Mesendoderm (in vitro differentiated cells): ENCODE measurements around the gene IKZF1.

Experiments used
- DNase-seq: peaks from one replicate; pipeline ENCODE4 v3.0.0; 2013
- H2AK5ac ChIP-seq: 2 replicates; pipeline ENCODE4 v1.6.1; 2013; ENCODE audit warnings: low read length, inconsistent platforms
- H2BK120ac ChIP-seq: 2 replicates; pipeline ENCODE4 v1.6.1; 2013; ENCODE audit warnings: low read depth, mild to moderate bottlenecking, low read length, moderate library complexity, mixed read lengths
- H2BK15ac ChIP-seq: replicated peaks from 2 replicates; pipeline ENCODE4 v1.6.1; 2013; ENCODE audit warnings: low read depth, mild to moderate bottlenecking, moderate library complexity
- H2BK5ac ChIP-seq: 2 replicates; pipeline ENCODE4 v1.6.1; 2013; ENCODE audit warnings: low read length, inconsistent platforms
- H3K18ac ChIP-seq: 2 replicates; pipeline ENCODE4 v1.6.1; 2013; ENCODE audit warnings: mild to moderate bottlenecking, low read length, mixed read lengths
- H3K23ac ChIP-seq: one replicate; pipeline ENCODE4 v1.6.1; 2013; ENCODE audit warnings: low read length
- H3K27ac ChIP-seq: 2 replicates; pipeline ENCODE4 v1.5.1; 2013; ENCODE audit warnings: low read depth, mild to moderate bottlenecking, inconsistent platforms, low read length, moderate library complexity
- H3K27me3 ChIP-seq: 2 replicates; pipeline ENCODE4 v1.6.1; 2013; ENCODE audit warnings: low read length, control low read depth, mild to moderate bottlenecking, inconsistent platforms; ENCODE audit not compliant: insufficient read depth, poor library complexity
- H3K36me3 ChIP-seq: 2 replicates; pipeline ENCODE4 v1.6.1; 2013; ENCODE audit warnings: low read length, inconsistent platforms; ENCODE audit not compliant: control insufficient read depth, insufficient read depth
- H3K4ac ChIP-seq: one replicate; pipeline ENCODE4 v1.6.1; 2013; ENCODE audit warnings: low read depth, mild to moderate bottlenecking, low read length, moderate library complexity
- H3K4me1 ChIP-seq: 2 replicates; pipeline ENCODE4 v1.6.1; 2013; ENCODE audit warnings: low read depth, low read length, inconsistent platforms; ENCODE audit not compliant: control insufficient read depth
- H3K4me2 ChIP-seq: 2 replicates; pipeline ENCODE4 v1.6.1; 2013; ENCODE audit warnings: low read length
- H3K4me3 ChIP-seq: 2 replicates; pipeline ENCODE4 v1.5.1; 2013; ENCODE audit warnings: mild to moderate bottlenecking, low read length
- H3K56ac ChIP-seq: one replicate; pipeline ENCODE4 v1.6.1; 2013; ENCODE audit warnings: low read length
- H3K79me1 ChIP-seq: 2 replicates; pipeline ENCODE4 v1.6.1; 2013; ENCODE audit warnings: low read length, inconsistent platforms
- H3K79me2 ChIP-seq: 2 replicates; pipeline ENCODE4 v1.6.1; 2013; ENCODE audit warnings: mild to moderate bottlenecking, low read length; ENCODE audit not compliant: control insufficient read depth, insufficient read depth
- H3K9ac ChIP-seq: 2 replicates; pipeline ENCODE4 v1.6.1; 2013; ENCODE audit warnings: low read length, inconsistent platforms
- H4K5ac ChIP-seq: one replicate; pipeline ENCODE4 v1.6.1; 2013; ENCODE audit warnings: low read length
- H4K8ac ChIP-seq: one replicate; pipeline ENCODE4 v1.6.1; 2013; ENCODE audit warnings: low read depth, mild to moderate bottlenecking, control low read depth, low read length, moderate library complexity
- WGBS: extraction: QIAGEN DNeasy Blood & Tissue Kit; methylation state at CpG from one replicate; pipeline ENCODE4 v1.1.7; 2013; ENCODE audit warnings: low lambda C conversion rate, missing lambda C conversion rate; ENCODE audit not compliant: insufficient coverage; ENCODE audit errors: extremely low coverage; 5-methylcytosine and 5-hydroxymethylcytosine counted together

Gene IKZF1

DNA sequence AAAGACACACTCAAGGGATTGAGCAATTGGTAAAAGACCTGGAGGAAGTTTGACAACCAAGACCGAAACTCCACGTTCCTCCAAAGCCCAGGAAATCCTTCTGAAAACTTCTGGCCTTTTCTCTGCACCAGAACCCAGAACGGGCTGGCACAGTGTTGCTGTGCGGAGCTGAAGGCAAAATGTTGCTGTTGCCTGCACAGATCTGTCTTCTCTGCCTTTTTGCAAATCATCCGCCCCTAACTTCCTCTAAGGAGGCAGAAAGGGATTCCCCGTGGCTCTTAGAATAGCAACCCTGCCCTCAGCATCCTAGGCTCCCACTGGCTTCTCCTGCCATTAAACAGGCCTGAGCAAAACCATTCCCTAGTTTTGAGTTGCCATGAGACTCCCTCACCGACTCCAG lies 100.7 kb downstream of the IKZF1 start:
- H3K4me2 ChIP-seq = no peak overlapping the region
- no peaks in the 10 kb centered on the region for H3K79me1 ChIP-seq
- DNase-seq = no peak
- H3K27ac ChIP-seq = no peak overlapping the region
- WGBS = no CpG with 5 or more reads among the region's 7 CpGs
- no peaks in the 10 kb centered on the region for H3K79me2 ChIP-seq
- no peak overlapping the region for H4K5ac ChIP-seq
- H2AK5ac ChIP-seq = no peak overlapping the region
- H3K27me3 ChIP-seq = no peaks in the 10 kb centered on the region
- no peak overlapping the region for H2BK5ac ChIP-seq
- H3K18ac ChIP-seq = no peak overlapping the region
- H2BK15ac ChIP-seq = no peak overlapping the region
- H3K9ac ChIP-seq = no peak overlapping the region
- H3K23ac ChIP-seq = no peak overlapping the region
- no peaks in the 10 kb centered on the region for H3K4me1 ChIP-seq
- no peak overlapping the region for H2BK120ac ChIP-seq
- no peak overlapping the region for H3K56ac ChIP-seq
- no peak overlapping the region for H4K8ac ChIP-seq
- H3K4ac ChIP-seq = no peak overlapping the region
- no peaks in the 10 kb centered on the region for H3K36me3 ChIP-seq
- no peak overlapping the region for H3K4me3 ChIP-seq

DNA sequence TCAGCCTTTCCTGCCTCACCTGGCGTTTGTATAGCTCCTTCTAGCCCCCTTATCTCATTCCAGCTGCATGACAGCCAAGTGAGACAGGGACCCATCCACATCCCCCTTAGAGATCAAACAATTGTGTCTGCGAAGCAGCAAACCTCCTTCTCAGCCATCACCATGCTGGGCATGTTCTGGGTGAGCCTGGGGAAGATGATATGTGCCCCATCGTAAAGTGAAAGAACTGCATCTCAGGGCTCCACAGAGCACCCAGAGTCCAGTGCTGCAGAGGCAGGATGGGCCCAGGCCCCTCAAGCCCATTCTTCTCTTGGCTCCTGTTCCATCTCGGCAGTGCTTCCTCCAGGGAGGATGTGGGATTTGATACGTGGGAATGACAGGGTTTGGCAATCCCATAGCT lies 102.4 kb downstream of the IKZF1 start:
- no CpG with 5 or more reads among the region's 5 CpGs for WGBS
- Histone ChIP-seq H3K27me3 (no peaks in the 10 kb centered on the region), H3K4me3 (no peak overlapping the region), H3K4me2 (no peak overlapping the region), H2BK120ac (no peak overlapping the region), H3K4ac (no peak overlapping the region), H3K27ac (no peak overlapping the region), H3K79me1 (no peaks in the 10 kb centered on the region), H4K8ac (no peak overlapping the region), H2AK5ac (no peak overlapping the region), H3K23ac (no peak overlapping the region), H3K36me3 (no peaks in the 10 kb centered on the region), H2BK5ac (no peak overlapping the region), H3K18ac (no peak overlapping the region), H4K5ac (no peak overlapping the region), H3K79me2 (no peaks in the 10 kb centered on the region), H3K56ac (no peak overlapping the region), H3K4me1 (no peaks in the 10 kb centered on the region), H3K9ac (no peak overlapping the region), H2BK15ac (no peak overlapping the region)
- DNase-seq = no peak

DNA sequence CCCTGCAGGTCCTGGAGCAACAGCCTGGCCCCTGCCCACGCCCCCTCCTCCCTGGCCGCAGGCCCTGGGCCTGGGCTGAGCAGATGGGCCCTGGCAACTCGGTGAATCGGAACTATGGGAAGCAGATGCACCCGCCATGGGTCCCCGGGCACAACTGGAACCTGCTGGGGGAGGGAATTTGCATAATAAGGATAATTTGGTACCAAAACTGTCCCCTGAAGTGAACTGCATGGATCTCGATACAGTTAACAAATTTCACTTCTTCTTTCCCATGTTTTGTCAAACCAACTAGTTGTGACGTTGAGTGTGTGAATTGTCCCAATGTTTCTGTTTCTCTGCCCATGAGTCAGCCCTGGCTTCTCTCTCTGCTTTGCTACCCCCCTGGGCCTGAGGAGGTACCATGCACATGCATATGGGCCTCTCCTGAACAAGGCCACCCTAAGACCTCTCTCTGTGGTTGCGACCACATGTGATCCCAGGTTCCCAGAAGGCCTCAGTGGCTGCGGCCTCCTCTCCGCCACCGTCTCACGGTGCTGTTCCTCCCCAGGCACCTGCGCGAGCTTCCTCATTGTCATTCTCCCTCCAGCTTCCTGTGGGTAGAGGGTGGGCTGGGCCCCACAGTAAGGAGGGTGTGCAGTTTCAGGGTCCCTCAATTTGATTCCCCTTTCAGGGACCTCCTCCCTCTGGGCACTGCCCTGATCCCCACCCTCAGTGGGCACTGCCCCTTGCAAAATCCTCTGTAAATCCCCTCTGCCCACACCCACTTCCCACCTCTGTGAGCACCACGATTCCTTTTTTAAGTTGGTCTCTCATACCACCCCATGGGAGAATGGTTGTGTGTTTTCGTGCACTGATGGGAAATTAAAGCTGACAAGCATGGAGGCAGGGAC lies 105.6 kb downstream of the IKZF1 start:
- no peaks in the 10 kb centered on the region for H3K27me3 ChIP-seq
- H3K23ac ChIP-seq = no peak overlapping the region
- H3K4me2 ChIP-seq = no peak overlapping the region
- H3K4me1 ChIP-seq = no peaks in the 10 kb centered on the region
- H3K79me1 ChIP-seq = no peaks in the 10 kb centered on the region
- WGBS = no CpG with 5 or more reads among the region's 17 CpGs
- no peaks in the 10 kb centered on the region for H3K79me2 ChIP-seq
- no peak overlapping the region for H4K8ac ChIP-seq
- no peak overlapping the region for H3K4me3 ChIP-seq
- H3K27ac ChIP-seq = no peak overlapping the region
- no peak overlapping the region for H2AK5ac ChIP-seq
- H3K4ac ChIP-seq = no peak overlapping the region
- no peak overlapping the region for H2BK15ac ChIP-seq
- no peak overlapping the region for H2BK5ac ChIP-seq
- no peak overlapping the region for H2BK120ac ChIP-seq
- no peak for DNase-seq
- no peak overlapping the region for H3K18ac ChIP-seq
- no peak overlapping the region for H3K56ac ChIP-seq
- no peak overlapping the region for H3K9ac ChIP-seq
- no peak overlapping the region for H4K5ac ChIP-seq
- no peaks in the 10 kb centered on the region for H3K36me3 ChIP-seq

DNA sequence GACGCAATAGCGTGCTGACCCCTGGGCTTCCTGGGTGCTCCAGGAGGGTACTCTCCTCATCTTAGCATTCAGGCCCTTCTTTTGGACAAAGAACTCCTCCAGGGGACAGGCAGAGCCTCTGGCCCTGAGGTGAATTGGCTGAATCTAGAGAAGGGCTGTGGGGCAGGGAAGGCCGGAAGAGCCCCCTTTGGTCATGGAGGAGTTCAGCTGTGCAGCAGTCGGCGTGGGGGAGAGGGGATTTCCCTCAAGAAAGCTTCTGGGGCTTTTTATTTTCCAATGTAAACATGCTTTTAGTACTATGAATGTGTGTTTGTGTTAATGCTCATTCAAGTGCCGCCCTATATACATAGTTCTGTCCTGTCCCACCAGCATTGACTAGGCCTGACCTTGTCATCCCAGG lies 106.8 kb downstream of the IKZF1 start:
- no peak for DNase-seq

DNA sequence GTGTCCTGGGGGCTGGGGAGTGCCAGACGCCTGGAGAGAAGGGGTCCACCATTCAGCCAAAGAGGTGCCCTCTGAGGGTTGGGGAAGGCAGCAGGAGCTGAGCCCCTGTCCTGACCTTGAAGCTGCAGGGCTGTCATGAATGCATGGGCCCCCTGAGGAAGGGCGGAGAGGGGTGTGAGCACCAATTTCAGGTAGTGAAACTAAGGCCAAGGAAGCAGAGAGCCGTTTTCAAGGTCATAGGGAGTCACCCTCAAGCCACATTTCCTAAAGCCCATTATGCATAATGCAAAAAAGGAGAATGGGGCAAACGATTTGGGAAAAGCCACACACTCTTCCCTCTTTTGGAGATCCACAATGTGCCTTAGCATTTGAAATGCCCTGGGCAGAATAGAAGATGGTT lies 108.5 kb downstream of the IKZF1 start:
- Histone ChIP-seq H2BK5ac (no peak overlapping the region), H3K27me3 (no peaks in the 10 kb centered on the region), H3K18ac (no peak overlapping the region), H3K4me3 (no peak overlapping the region), H2BK120ac (no peak overlapping the region), H4K8ac (no peak overlapping the region), H3K23ac (no peak overlapping the region), H3K4me1 (no peaks in the 10 kb centered on the region), H3K4me2 (no peak overlapping the region), H2BK15ac (no peak overlapping the region), H3K36me3 (no peaks in the 10 kb centered on the region), H2AK5ac (no peak overlapping the region), H3K56ac (no peak overlapping the region), H3K27ac (no peak overlapping the region), H3K9ac (no peak overlapping the region), H3K79me2 (no peaks in the 10 kb centered on the region), H3K4ac (no peak overlapping the region), H3K79me1 (no peaks in the 10 kb centered on the region), H4K5ac (no peak overlapping the region)
- no peak for DNase-seq
- no CpG with 5 or more reads among the region's 4 CpGs for WGBS

More for the DNA sequence above, 106.8 kb downstream of the IKZF1 start:
- H3K27me3 ChIP-seq = no peaks in the 10 kb centered on the region
- H3K4me1 ChIP-seq = no peaks in the 10 kb centered on the region
- H3K18ac ChIP-seq = no peak overlapping the region
- no peaks in the 10 kb centered on the region for H3K36me3 ChIP-seq
- no peak overlapping the region for H3K4me2 ChIP-seq
- H3K79me1 ChIP-seq = no peaks in the 10 kb centered on the region
- H3K79me2 ChIP-seq = no peaks in the 10 kb centered on the region
- no peak overlapping the region for H3K9ac ChIP-seq
- no peak overlapping the region for H4K8ac ChIP-seq
- no peak overlapping the region for H3K4ac ChIP-seq
- H4K5ac ChIP-seq = no peak overlapping the region
- H2BK15ac ChIP-seq = no peak overlapping the region
- no peak overlapping the region for H3K4me3 ChIP-seq
- H3K27ac ChIP-seq = no peak overlapping the region
- no peak overlapping the region for H3K23ac ChIP-seq
- H2BK120ac ChIP-seq = no peak overlapping the region
- WGBS = no CpG with 5 or more reads among the region's 6 CpGs
- H3K56ac ChIP-seq = no peak overlapping the region
- H2AK5ac ChIP-seq = no peak overlapping the region
- H2BK5ac ChIP-seq = no peak overlapping the region

DNA sequence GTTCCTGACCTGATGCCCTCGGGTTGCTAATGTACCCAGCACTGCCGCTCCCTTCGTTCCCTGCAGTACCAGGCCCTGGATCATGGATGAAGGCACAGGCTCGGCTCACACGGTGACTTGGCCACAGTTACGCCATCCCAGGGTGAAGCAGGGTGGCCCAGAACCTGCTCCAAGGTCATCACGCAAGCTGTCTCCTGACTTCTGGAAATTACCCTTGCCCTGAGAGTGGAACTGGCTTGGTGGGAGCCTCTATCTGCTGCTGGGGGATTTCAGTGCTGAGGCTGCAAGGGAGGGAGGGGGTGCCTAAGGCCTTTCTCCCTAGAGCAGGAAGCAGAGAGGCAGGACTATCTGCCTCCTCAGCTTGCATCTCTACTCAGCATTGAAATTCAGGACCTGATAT lies 109.0 kb downstream of the IKZF1 start:
- H4K8ac ChIP-seq = no peak overlapping the region
- no peaks in the 10 kb centered on the region for H3K27me3 ChIP-seq
- no peak overlapping the region for H3K18ac ChIP-seq
- no peak overlapping the region for H3K4me2 ChIP-seq
- no peaks in the 10 kb centered on the region for H3K4me1 ChIP-seq
- H3K23ac ChIP-seq = no peak overlapping the region
- H3K27ac ChIP-seq = no peak overlapping the region
- H3K4ac ChIP-seq = no peak overlapping the region
- no peak overlapping the region for H3K9ac ChIP-seq
- H4K5ac ChIP-seq = no peak overlapping the region
- DNase-seq = no peak
- H3K36me3 ChIP-seq = no peaks in the 10 kb centered on the region
- H2BK5ac ChIP-seq = no peak overlapping the region
- no peak overlapping the region for H3K4me3 ChIP-seq
- H2BK15ac ChIP-seq = no peak overlapping the region
- H2BK120ac ChIP-seq = no peak overlapping the region
- H3K79me1 ChIP-seq = no peaks in the 10 kb centered on the region
- H3K79me2 ChIP-seq = no peaks in the 10 kb centered on the region
- H3K56ac ChIP-seq = no peak overlapping the region
- H2AK5ac ChIP-seq = no peak overlapping the region
- no CpG with 5 or more reads among the region's 7 CpGs for WGBS
